NOMO-1 (cell line): ENCODE data around the gene CLRN3.

ENCODE experiments used
- DNase-seq, 2 experiments: peaks; one replicate each; lab custom pipeline; 2025; ENCODE audit not compliant: unreplicated experiment in 2 of 2; lab: John Stamatoyannopoulos, UW

Gene CLRN3

GRCh38 chr10:127903789-127904188 is 11.0 kb upstream of the CLRN3 start:
- no peak for DNase-seq

GRCh38 chr10:127899766-127900387 is 7.1 kb upstream of the CLRN3 start:
- DNase-seq = peak; percentile 69 to 77

GRCh38 chr10:127897177-127897576 is 4.4 kb upstream of the CLRN3 start:
- DNase-seq = no peak

GRCh38 chr10:127896590-127896989 is 3.8 kb upstream of the CLRN3 start:
- no peak for DNase-seq

GRCh38 chr10:127894146-127894545 is 1.4 kb upstream of the CLRN3 start:
- no peak for DNase-seq

- DNase-seq = no peak
Observed at GRCh38 chr10:127890832-127891334, 1.9 kb downstream of the CLRN3 start.

GRCh38 chr10:127890216-127890615 is 2.5 kb downstream of the CLRN3 start:
- no peak for DNase-seq

GRCh38 chr10:127889605-127890195 is 3.0 kb downstream of the CLRN3 start:
- no peak for DNase-seq

GRCh38 chr10:127888521-127889312 is 4.0 kb downstream of the CLRN3 start:
- no peak for DNase-seq

GRCh38 chr10:127887541-127888415 is 5.0 kb downstream of the CLRN3 start:
- no peak for DNase-seq

GRCh38 chr10:127886371-127887051 is 6.2 kb downstream of the CLRN3 start:
- DNase-seq = no peak

- DNase-seq = no peak
Observed at GRCh38 chr10:127884501-127884900, 8.2 kb downstream of the CLRN3 start.

GRCh38 chr10:127883516-127883915 is 9.2 kb downstream of the CLRN3 start:
- DNase-seq = no peak

- DNase-seq = no peak
Observed at GRCh38 chr10:127882801-127883459, 9.8 kb downstream of the CLRN3 start.

GRCh38 chr10:127882391-127882790 is 10.3 kb downstream of the CLRN3 start:
- no peak for DNase-seq

- no peak for DNase-seq
Observed at GRCh38 chr10:127881262-127881661, 11.5 kb downstream of the CLRN3 start.

GRCh38 chr10:127880557-127880956 is 12.2 kb downstream of the CLRN3 start:
- peak; percentile 77 to 84 for DNase-seq

GRCh38 chr10:127878475-127879055 is 14.2 kb downstream of the CLRN3 start:
- no peak for DNase-seq

- no peak for DNase-seq
Observed at GRCh38 chr10:127877699-127878098, 15.0 kb downstream of the CLRN3 start.
